Astrocyte of the cerebellum (primary cell): Measurements from ENCODE around the gene ADAM10.

Experiments
- DNase-seq: peaks from one replicate; pipeline ENCODE4 v3.0.0-alpha.2; 2011; ENCODE audit warnings: low read depth
- H3K4me3 ChIP-seq: 2 replicates; pipeline ENCODE4 v1.5.1; 2011; ENCODE audit warnings: mild to moderate bottlenecking, low read depth, low read length, moderate library complexity
- in situ Hi-C: cut with HindIII; loops from 2 replicates; pipeline ENCODE4 v1.10.0; 2017; ENCODE audit warnings: low sequenced_read_pairs
- TF ChIP-seq, protein P1 (sequence below): IDR thresholded peaks from 2 replicates; pipeline ENCODE4 v1.5.1; 2012; ENCODE audit warnings: low read length, low read depth, moderate library complexity, mild to moderate bottlenecking; ENCODE audit errors: missing control alignments

ADAM10 gene

GRCh38 chr15:58707397-58707796, 42.1 kb downstream of the ADAM10 start:
- in situ Hi-C loops, result no loop called here
- no peak overlapping the region for H3K4me3 ChIP-seq
- TF ChIP-seq, protein P1, sequence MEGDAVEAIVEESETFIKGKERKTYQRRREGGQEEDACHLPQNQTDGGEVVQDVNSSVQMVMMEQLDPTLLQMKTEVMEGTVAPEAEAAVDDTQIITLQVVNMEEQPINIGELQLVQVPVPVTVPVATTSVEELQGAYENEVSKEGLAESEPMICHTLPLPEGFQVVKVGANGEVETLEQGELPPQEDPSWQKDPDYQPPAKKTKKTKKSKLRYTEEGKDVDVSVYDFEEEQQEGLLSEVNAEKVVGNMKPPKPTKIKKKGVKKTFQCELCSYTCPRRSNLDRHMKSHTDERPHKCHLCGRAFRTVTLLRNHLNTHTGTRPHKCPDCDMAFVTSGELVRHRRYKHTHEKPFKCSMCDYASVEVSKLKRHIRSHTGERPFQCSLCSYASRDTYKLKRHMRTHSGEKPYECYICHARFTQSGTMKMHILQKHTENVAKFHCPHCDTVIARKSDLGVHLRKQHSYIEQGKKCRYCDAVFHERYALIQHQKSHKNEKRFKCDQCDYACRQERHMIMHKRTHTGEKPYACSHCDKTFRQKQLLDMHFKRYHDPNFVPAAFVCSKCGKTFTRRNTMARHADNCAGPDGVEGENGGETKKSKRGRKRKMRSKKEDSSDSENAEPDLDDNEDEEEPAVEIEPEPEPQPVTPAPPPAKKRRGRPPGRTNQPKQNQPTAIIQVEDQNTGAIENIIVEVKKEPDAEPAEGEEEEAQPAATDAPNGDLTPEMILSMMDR, result no peak

DNA sequence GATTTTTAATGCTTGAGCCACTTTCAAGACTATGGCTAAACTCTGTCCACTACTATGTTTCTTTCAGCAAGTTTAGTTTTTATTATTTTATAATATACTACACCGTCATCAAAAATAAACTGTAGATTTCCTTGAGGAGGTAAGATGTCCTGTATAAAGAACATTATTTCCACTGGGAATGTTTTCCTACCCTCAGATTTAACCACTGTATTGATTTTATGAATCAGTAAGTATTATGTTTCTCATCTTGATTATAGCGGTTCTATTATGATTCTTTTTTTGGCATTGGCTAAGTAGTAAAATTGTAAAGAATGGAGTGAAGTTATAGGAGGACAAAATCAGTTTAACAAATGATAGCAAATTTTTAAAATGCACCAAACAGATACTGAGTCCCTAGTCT, 44.4 kb downstream of the ADAM10 start:
- DNase-seq, result no peak
- H3K4me3 ChIP-seq, result no peak overlapping the region
- TF ChIP-seq, protein P1, result no peak
- in situ Hi-C loops, result no loop called here

More at GRCh38 chr15:58707397-58707796, 42.1 kb downstream of the ADAM10 start:
- no peak for DNase-seq

GRCh38 chr15:58704155-58704865, 45.2 kb downstream of the ADAM10 start:
- in situ Hi-C loops, result no loop called here
- TF ChIP-seq, protein P1, result no peak
- no peak overlapping the region for H3K4me3 ChIP-seq
- DNase-seq, result no peak

DNA sequence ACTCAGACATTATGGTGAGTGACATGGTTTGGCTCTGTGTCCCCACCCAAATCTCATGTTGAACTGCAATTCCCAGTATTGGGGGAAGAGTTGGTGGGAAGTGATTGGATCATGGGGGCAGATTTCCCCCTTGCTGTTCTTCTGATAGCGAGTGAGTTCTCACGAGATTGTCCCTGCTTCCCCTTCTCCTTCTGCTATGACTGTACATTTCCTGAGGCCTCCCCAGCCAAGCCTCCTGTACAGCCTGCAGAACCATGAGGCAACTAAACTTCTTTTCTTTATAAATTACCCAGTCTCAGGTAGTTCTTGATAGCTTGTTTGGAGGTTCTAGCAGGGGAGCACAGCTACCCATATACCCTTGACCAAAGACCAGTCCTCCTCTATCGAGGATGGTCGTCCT, 45.9 kb downstream of the ADAM10 start:
- DNase-seq, result no peak
- H3K4me3 ChIP-seq, result no peak overlapping the region
- TF ChIP-seq, protein P1, result no peak
- in situ Hi-C loops, result no loop called here

DNA sequence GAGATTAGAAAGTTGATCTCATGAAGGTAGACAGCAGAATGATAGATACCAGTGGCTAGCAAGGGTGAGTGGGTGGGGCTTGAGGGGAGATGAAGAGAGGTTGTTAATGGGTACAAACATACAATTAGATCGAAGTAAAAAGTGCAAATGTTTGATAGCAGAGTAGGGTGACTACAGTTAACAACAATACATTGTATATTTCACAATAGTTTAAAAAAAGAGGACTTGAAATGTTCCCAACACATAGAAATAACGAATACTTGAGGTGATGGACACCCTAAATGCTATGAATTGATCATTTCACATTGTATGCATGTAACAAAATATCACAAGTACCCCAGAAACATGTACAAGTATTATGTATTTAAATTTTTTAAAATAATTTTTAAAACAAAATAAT, 47.3 kb downstream of the ADAM10 start:
- no peak overlapping the region for H3K4me3 ChIP-seq
- in situ Hi-C loops, result no loop called here
- TF ChIP-seq, protein P1, result no peak
- DNase-seq, result no peak

DNA sequence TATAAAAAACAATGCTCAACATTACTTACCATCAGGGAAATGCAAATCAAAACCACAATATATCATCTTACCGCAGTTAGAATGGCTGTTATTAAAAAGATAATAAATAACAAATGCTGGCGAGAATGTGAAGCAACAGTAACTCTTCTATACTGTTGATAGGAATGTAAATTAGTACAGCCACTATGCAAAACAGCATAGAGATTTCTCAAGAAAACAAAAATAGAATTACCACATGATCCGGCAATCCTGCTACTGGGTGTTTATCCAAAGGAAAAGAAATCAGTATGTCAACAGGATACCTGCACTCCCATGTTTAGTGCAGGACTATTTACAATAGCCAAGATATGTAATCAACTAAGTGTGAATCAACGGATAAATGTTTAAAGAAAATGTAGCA, 48.1 kb downstream of the ADAM10 start:
- TF ChIP-seq, protein P1, result no peak
- in situ Hi-C loops, result no loop called here
- DNase-seq, result no peak
- H3K4me3 ChIP-seq, result no peak overlapping the region
